Lower leg skin (tissue), 3 donors: ENCODE results near the gene LCE5A.

Experiments used
- POLR2A ChIP-seq, 2 donors: fragments of 450-650 bp; IDR thresholded peaks; one replicate each; pipeline ENCODE4 v1.6.1; 2016 to 2017; ENCODE audit warnings: antibody characterized with exemption in 2 of 2, mild to moderate bottlenecking in 1 of 2, moderate library complexity in 1 of 2
- TF ChIP-seq, protein P1 (sequence below), 3 donors: fragments of 450-650 bp; IDR thresholded peaks; one replicate each; pipeline ENCODE4 v1.5.1; 2016; ENCODE audit warnings: antibody characterized with exemption in 3 of 3, mild to moderate bottlenecking in 3 of 3, moderate library complexity in 2 of 3

DNA sequence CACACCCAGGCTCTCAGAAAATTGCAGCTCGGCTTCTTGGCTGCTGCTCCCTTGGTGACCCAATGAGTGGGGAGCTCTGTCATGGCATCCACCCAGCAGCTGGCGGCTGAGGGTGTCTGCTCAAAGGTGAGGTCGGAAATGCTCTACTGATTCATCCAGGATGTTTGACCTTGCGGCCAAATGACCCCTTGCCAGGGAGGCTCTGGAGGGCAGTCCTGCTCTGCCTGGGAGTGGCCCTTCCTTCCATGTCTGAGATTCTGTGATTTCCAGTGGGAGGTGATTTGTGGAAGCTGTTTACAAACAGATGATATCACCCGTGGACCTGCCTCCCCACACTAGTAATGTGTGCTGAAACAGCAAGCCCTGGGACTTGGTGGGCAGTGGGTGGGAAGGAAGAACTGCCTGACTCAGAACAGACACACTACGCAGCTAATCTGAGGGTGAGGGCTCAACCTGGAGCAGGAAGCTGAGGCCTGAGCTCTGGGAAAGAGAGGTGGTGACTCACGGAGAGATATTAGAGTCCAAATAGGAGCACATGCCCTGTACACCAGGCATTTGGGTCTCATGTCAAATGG, 6.7 kb downstream of the LCE5A start:
- TF ChIP-seq, protein P1, sequence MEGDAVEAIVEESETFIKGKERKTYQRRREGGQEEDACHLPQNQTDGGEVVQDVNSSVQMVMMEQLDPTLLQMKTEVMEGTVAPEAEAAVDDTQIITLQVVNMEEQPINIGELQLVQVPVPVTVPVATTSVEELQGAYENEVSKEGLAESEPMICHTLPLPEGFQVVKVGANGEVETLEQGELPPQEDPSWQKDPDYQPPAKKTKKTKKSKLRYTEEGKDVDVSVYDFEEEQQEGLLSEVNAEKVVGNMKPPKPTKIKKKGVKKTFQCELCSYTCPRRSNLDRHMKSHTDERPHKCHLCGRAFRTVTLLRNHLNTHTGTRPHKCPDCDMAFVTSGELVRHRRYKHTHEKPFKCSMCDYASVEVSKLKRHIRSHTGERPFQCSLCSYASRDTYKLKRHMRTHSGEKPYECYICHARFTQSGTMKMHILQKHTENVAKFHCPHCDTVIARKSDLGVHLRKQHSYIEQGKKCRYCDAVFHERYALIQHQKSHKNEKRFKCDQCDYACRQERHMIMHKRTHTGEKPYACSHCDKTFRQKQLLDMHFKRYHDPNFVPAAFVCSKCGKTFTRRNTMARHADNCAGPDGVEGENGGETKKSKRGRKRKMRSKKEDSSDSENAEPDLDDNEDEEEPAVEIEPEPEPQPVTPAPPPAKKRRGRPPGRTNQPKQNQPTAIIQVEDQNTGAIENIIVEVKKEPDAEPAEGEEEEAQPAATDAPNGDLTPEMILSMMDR (IDR thresholded peaks at IDR 0.05): no peak
- no peak for TF ChIP-seq POLR2A (IDR thresholded peaks at IDR 0.05)
